Parathyroid adenoma (tissue), 2 donors: ENCODE data around the gene BACH1.

Source experiments
- H2AFZ ChIP-seq: fragments of 300-600 bp; sonication (generic); one replicate; pipeline ENCODE4 v1.7.0; 2017; ENCODE audit warnings: antibody characterized with exemption, mild to moderate bottlenecking
- H3K27ac ChIP-seq: fragments of 300-600 bp; sonication (generic); one replicate; pipeline ENCODE4 v1.7.0; 2017
- H3K27me3 ChIP-seq: fragments of 300-600 bp; sonication (generic); one replicate; pipeline ENCODE4 v1.7.0; 2017; ENCODE audit warnings: low read length; ENCODE audit not compliant: control insufficient read depth, insufficient read depth
- H3K36me3 ChIP-seq: fragments of 300-600 bp; sonication (generic); one replicate; pipeline ENCODE4 v1.7.0; 2017; ENCODE audit warnings: low read length; ENCODE audit not compliant: control insufficient read depth, insufficient read depth
- H3K4me1 ChIP-seq: fragments of 300-600 bp; sonication (generic); one replicate; pipeline ENCODE4 v1.7.0; 2017; ENCODE audit warnings: control low read depth
- H3K4me2 ChIP-seq: fragments of 300-600 bp; sonication (generic); one replicate; pipeline ENCODE4 v1.7.0; 2017; ENCODE audit warnings: low read length
- H3K4me3 ChIP-seq: fragments of 300-600 bp; sonication (generic); one replicate; pipeline ENCODE4 v1.7.0; 2017; ENCODE audit warnings: low read depth, low read length
- H3K79me2 ChIP-seq: fragments of 300-600 bp; sonication (generic); one replicate; pipeline ENCODE4 v1.7.0; 2017; ENCODE audit warnings: control low read depth
- H3K9ac ChIP-seq: fragments of 300-600 bp; sonication (generic); one replicate; pipeline ENCODE4 v1.7.0; 2017; ENCODE audit warnings: mild to moderate bottlenecking
- H3K9me3 ChIP-seq: fragments of 300-600 bp; sonication (generic); one replicate; pipeline ENCODE4 v1.7.0; 2017; ENCODE audit warnings: low read length; ENCODE audit not compliant: control insufficient read depth
- TF ChIP-seq, protein P1 (sequence below): fragments of 300-600 bp; sonication (generic); IDR thresholded peaks from one replicate; pipeline ENCODE4 v1.7.0; 2017; ENCODE audit warnings: antibody characterized with exemption, mild to moderate bottlenecking
- donor health status: primary hyperparathyroidism.

The BACH1 gene

DNA sequence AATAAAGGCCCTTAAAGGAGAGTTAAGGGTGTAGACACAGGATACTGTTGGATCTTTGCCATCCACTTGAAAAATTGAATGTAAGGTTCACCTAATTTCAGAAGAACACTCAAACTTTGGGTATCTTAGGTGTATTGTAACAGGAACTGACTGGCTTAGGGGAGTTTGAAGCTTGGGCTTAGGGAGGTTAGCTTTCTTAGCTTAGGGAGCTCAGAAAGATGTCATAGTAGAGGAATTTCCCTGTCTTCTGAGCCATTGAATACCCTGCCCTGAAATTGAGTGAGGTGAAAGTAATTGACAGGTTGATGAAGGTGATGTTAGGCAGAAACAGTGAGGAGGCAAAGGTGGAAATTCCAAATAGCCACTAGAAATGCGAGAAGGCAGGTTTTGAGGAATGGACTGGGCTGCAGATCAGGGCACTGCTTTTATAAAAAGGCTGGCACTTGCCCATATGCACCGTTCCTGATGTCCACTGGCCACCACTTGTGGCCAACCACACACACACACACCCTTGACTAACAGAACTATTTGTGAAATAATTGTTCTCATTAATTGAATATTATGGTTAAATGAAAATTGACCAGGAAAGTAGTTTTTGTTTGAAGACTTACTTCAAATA lies 16.5 kb downstream of the BACH1 start:
- H3K27ac ChIP-seq, result no peak overlapping the region

DNA sequence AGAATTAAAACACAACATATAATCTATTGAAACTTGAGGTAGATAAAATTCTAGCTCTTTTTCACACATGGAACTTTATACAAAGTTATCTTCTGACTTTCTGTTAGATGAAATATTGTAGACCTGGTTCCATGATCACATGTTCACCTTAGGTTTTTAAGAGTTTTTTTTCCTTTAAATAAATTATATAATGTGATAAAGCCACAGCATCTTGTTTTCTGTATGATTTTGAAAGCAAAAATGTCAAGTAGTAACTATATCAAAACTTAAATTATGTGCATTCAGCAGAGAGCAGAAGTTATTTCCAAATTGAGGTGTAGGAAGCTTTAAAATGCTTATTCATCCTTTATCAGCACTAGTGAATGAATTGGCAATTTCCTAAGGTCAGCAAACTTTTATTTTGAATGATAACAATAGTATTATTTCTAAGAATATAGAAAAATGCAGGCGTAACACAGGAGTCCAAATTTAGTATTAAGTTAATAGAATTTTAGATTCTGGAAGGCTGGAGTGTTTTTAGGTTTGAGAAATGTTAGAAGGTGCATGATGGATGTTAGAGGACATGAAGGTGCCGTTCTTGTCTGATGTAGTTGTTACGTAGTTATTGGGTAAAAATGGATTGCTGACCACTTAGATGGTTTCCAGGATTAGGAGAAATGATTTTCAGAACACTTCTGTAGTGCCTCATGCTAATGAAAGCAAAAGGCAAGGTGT lies 17.5 kb downstream of the BACH1 start:
- Histone ChIP-seq H3K27ac (no peak overlapping the region), H3K79me2 (peaks cover 17% of the 10 kb centered on the region), H3K36me3 (no peaks in the 10 kb centered on the region), H2AFZ (no peak overlapping the region), H3K4me1 (peaks cover 4% of the 10 kb centered on the region), H3K4me3 (no peak overlapping the region), H3K9me3 (no peaks in the 10 kb centered on the region), H3K27me3 (no peaks in the 10 kb centered on the region), H3K4me2 (no peak overlapping the region), H3K9ac (no peak overlapping the region)
- TF ChIP-seq, protein P1, sequence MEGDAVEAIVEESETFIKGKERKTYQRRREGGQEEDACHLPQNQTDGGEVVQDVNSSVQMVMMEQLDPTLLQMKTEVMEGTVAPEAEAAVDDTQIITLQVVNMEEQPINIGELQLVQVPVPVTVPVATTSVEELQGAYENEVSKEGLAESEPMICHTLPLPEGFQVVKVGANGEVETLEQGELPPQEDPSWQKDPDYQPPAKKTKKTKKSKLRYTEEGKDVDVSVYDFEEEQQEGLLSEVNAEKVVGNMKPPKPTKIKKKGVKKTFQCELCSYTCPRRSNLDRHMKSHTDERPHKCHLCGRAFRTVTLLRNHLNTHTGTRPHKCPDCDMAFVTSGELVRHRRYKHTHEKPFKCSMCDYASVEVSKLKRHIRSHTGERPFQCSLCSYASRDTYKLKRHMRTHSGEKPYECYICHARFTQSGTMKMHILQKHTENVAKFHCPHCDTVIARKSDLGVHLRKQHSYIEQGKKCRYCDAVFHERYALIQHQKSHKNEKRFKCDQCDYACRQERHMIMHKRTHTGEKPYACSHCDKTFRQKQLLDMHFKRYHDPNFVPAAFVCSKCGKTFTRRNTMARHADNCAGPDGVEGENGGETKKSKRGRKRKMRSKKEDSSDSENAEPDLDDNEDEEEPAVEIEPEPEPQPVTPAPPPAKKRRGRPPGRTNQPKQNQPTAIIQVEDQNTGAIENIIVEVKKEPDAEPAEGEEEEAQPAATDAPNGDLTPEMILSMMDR, result no peak

More for the DNA sequence above, 16.5 kb downstream of the BACH1 start:
- H3K9ac ChIP-seq, result no peak overlapping the region
- no peak overlapping the region for H3K4me2 ChIP-seq
- H3K79me2 ChIP-seq, result peaks cover 20% of the 10 kb centered on the region
- H3K27me3 ChIP-seq, result no peaks in the 10 kb centered on the region
- H2AFZ ChIP-seq, result no peak overlapping the region
- H3K4me1 ChIP-seq, result peaks cover 4% of the 10 kb centered on the region
- no peak overlapping the region for H3K4me3 ChIP-seq
- H3K9me3 ChIP-seq, result no peaks in the 10 kb centered on the region
- H3K36me3 ChIP-seq, result no peaks in the 10 kb centered on the region
- TF ChIP-seq, protein P1, result no peak

DNA sequence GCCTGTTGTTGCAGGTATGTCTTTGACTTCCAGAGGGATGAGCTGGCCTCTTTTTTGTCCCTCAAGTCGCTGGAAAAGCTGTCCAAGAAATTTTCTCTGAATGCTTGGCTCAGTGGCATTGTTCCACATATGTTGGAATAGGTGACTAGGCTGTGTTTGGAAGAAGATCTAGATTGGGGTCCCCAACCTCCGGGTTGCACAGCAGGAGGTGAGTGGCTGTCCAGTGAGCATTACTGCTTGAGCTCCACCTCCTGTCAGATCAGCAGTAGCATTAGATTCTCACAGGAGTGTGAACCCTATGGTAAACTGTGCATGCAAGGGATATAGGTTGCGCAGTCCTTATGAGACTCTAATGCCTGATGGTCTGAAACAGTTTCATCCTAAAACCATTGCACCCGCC lies 18.1 kb downstream of the BACH1 start:
- no peak overlapping the region for H3K9ac ChIP-seq
- no peak overlapping the region for H3K4me2 ChIP-seq
- H2AFZ ChIP-seq, result no peak overlapping the region
- no peaks in the 10 kb centered on the region for H3K27me3 ChIP-seq
- no peaks in the 10 kb centered on the region for H3K36me3 ChIP-seq
- H3K4me1 ChIP-seq, result peaks cover 4% of the 10 kb centered on the region
- no peaks in the 10 kb centered on the region for H3K9me3 ChIP-seq
- no peak overlapping the region for H3K4me3 ChIP-seq
- TF ChIP-seq, protein P1, result no peak
- peaks cover 17% of the 10 kb centered on the region for H3K79me2 ChIP-seq
- no peak overlapping the region for H3K27ac ChIP-seq

DNA sequence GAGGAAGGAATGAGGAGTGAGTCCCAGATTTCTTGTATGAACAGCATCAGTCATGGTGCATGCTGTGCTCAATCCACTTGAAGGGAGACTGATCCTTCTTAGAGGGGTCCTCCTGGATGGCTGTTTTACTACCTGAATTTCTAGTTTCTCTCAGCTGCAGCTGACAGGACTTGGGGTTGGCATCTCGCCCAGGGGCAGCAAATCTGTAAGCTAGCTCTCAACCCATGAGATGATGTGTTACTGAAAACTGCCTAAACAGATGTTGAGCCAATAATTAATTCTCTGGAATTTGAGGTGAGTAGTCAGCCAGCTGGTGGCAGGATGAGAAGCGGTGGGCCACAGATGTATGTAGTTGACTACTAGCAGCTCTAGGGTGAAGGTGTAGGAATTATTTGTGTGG lies 19.6 kb downstream of the BACH1 start:
- Histone ChIP-seq H3K4me2 (no peak overlapping the region), H3K9ac (no peak overlapping the region), H2AFZ (no peak overlapping the region), H3K79me2 (peaks cover 18% of the 10 kb centered on the region), H3K36me3 (no peaks in the 10 kb centered on the region), H3K27me3 (no peaks in the 10 kb centered on the region), H3K9me3 (no peaks in the 10 kb centered on the region), H3K4me1 (peaks cover 4% of the 10 kb centered on the region), H3K27ac (no peak overlapping the region), H3K4me3 (no peak overlapping the region)
- TF ChIP-seq, protein P1, result no peak
